AG10803 (cell line): ENCODE measurements around the gene DDOST.

ENCODE experiments used
- DNase-seq: peaks from one replicate; pipeline ENCODE4 v3.0.0; 2010; ENCODE audit warnings: low read depth
- H3K4me3 ChIP-seq: 2 replicates; pipeline ENCODE4 v1.5.1; 2011; ENCODE audit warnings: mild to moderate bottlenecking, low read length, control low read depth
- CTCF ChIP-seq: conservative IDR thresholded peaks from 2 replicates; pipeline ENCODE4 v1.5.1; 2011; ENCODE audit warnings: mild to moderate bottlenecking, low read length, control low read depth, inconsistent platforms

DDOST gene

GRCh38 chr1:20672265-20672632 is 11.1 kb upstream of the DDOST start:
- no peak for DNase-seq
- TF ChIP-seq CTCF, result no peak
- no peak overlapping the region for H3K4me3 ChIP-seq

DNA sequence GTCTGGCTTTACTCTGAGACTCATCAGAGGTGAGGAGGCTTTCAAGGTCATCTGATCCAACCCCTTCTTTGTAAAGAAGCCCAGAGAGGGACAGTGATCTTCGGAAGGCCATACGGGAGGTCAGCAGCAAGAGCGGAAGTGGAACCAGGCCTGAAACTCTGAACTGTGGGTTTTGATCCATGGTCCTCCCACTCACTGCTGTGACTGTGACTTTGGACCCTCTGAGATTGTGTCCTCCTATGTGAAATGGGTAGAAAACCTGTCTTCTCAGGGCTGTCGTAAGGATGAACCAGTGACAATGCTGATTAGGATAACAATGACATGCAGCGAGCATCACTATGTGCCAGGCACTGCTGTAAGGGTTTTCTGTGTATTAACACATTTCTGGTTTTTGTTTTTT is 9.8 kb upstream of the DDOST start:
- TF ChIP-seq CTCF, result no peak
- H3K4me3 ChIP-seq, result no peak overlapping the region
- no peak for DNase-seq

DNA sequence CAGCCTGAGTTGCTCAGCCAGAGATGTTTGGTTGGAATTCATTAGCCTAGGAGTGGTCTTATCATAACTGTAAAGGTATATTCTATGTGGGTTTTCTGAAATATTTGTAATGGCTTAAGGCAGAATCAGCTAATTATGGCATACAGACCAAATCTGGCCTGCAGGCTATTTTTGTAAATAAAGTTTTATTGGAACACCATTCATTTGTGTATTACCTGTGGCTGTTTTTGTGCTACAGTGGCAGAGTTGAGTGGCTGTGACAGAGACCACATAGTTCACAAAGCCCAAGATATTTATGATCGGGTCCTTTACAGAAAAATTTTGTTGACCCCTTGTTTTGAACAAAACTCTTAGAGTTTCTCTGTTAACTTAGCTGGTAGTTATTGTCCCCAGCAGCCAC is 7.4 kb upstream of the DDOST start:
- DNase-seq, result no peak
- TF ChIP-seq CTCF, result no peak
- no peak overlapping the region for H3K4me3 ChIP-seq

DNA sequence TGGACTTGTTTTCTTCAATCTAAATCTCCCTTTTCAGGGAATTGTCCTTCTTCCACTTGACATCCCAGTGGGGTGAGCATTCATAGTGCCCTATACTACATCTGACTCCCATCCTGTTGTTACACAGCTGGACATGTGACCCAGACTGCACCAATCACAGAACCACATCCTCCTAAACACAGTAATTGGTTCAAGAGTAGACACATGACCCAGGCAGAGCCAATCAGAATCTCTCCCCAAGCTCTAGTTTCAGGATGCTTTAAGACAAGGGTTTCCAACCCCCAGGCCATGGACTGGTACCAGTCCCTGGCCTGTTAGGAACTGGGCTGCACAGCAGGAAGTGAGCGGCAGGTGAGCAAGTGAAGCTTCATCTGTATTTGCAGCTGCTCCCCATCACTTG is 5.6 kb upstream of the DDOST start:
- no peak overlapping the region for H3K4me3 ChIP-seq
- DNase-seq, result no peak
- no peak for TF ChIP-seq CTCF

DNA sequence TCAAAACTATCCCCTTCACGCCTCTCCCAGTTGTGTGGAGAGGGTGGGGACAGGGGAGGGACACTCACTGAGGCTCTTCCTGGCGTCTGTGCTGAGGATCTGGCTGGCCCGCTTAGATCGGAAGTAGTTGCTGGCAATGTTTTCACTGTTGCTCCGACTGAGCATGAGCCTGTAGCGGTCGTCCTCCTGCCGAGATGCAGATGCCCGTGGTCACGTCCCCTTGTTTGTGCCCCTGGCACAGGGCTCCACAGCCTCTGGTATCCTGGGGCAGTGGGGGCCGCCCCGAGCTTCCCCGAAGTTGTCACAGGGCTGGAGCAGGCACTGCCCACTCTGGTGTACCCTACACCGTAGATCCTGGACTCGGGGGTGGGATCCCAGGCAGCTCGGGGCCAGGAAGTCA is 5.0 kb upstream of the DDOST start:
- no peak overlapping the region for H3K4me3 ChIP-seq
- no peak for DNase-seq
- no peak for TF ChIP-seq CTCF

DNA sequence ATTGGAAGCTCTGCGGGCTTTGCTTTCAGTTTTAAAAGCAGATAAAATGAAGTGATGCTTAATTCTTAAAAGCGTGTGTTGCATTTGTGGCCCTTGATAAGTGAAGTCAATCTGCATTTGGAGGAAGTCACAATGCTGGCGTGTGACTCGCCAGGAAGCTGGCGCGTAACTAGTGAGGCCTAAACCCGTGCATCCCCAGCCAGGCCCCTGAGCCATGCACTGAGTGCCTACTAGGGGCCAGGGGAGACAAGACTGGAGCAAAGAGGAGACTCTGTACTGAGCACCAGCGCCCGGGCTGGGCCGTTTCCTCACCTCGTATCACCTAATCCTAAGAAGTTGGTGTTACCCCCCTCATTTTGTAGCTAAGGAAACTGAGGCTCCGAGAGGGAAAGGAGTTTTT is 4.6 kb upstream of the DDOST start:
- H3K4me3 ChIP-seq, result no peak overlapping the region
- DNase-seq, result no peak
- TF ChIP-seq CTCF, result no peak

DNA sequence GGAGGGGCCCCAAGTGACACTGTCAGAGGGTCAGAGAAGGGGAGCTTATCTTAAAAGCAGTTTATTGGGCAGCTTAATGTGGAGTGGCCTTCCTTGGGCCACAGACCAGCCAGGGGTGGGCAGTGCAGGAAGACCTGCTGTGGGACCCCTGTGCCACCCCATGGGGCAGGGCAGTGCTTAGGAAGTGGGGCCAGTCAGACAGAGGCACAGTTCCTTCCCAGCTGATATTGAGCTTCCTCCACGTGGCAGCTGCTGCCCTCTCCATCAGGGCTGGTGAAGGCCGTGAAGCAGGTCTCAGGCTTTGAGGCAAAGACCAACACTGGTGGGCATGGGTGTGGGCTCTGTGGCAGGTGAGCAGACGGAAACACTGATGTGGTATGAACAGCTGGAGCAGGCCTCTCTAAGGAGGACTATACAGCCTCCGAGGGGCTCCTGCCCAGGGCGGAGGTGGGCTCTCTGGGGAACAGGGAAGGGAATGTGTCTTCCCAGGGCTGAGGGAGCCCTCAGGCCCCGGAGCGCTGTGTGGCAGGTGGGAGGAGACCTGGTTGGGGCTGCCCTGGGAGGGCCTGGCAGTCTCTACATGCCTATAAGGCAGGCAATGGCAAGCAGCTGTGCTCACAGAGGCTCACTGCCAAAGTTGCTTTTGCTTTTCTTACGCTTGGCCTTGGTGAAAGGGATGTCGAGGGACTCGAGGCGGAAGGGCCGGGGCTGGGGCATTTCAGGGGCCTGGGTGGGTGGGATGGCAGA is 3.0 kb upstream of the DDOST start:
- no peak for DNase-seq
- TF ChIP-seq CTCF, result no peak
- H3K4me3 ChIP-seq, result no peak overlapping the region
